ENCODE measurements around the gene DDX43.

DDX43 gene

DNA sequence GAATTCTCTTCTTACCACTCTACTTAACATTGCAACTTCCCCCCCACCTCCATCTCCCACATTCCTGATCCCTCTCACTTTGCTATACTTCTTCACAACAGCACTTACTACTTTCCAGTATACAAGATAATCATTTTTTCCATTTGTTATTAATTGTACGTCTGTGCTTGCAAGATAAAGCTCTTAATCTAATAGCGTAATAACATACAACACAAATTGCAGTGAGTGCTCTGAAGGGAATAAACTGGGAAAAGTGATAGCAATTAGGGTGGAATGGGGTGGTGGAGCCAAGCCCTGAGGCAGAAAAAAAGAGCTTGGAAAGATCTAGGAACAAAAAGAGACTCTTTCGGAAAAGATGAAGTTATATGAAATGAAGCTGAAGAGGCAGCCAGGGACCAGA, 48.9 kb downstream of the DDX43 start:
- no peak overlapping the region for H3K9ac ChIP-seq (ENCODE audit: low read length)
- H3K79me2 ChIP-seq (ENCODE audit: low read length): peaks cover 93% of the 10 kb centered on the region
- no peaks in the 10 kb centered on the region; the same call in 1 of the 2 replicates for H3K4me1 ChIP-seq (ENCODE audit: low read length)
- H4K20me1 ChIP-seq (ENCODE audit: insufficient read depth, low read length): peaks cover 6% of the 10 kb centered on the region; the same call in 1 of the 2 replicates
- 0 out of 2 replicates have a peak, but pooled peaks cover 5% of the 10 kb centered on the region for H3F3A ChIP-seq (ENCODE audit: insufficient read depth, low read length)
- no peaks in the 10 kb centered on the region for H3K9me3 ChIP-seq (replicated peaks; ENCODE audit: insufficient read depth, low read length)
- H3K4me3 ChIP-seq (ENCODE audit: low read length): no peak overlapping the region
- no peak overlapping the region for H3K27ac ChIP-seq (ENCODE audit: low read length)
- no peak for TF ChIP-seq EZH2phosphoT487 (IDR thresholded peaks at IDR 0.05; ENCODE audit: low read length)
- TF ChIP-seq EZH2 (optimal IDR thresholded peaks at IDR 0.05; ENCODE audit: low read depth, low read length): no peak
- TF ChIP-seq, protein P1, sequence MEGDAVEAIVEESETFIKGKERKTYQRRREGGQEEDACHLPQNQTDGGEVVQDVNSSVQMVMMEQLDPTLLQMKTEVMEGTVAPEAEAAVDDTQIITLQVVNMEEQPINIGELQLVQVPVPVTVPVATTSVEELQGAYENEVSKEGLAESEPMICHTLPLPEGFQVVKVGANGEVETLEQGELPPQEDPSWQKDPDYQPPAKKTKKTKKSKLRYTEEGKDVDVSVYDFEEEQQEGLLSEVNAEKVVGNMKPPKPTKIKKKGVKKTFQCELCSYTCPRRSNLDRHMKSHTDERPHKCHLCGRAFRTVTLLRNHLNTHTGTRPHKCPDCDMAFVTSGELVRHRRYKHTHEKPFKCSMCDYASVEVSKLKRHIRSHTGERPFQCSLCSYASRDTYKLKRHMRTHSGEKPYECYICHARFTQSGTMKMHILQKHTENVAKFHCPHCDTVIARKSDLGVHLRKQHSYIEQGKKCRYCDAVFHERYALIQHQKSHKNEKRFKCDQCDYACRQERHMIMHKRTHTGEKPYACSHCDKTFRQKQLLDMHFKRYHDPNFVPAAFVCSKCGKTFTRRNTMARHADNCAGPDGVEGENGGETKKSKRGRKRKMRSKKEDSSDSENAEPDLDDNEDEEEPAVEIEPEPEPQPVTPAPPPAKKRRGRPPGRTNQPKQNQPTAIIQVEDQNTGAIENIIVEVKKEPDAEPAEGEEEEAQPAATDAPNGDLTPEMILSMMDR (IDR thresholded peaks at IDR 0.05; ENCODE audit: low read length): no peak
- DNase-seq: no peak
- H3K4me2 ChIP-seq (ENCODE audit: low read depth, low read length): no peak overlapping the region
- no peaks in the 10 kb centered on the region for H3K27me3 ChIP-seq (replicated peaks; ENCODE audit: insufficient read depth, low read length)
- peaks cover 23% of the 10 kb centered on the region for H3K36me3 ChIP-seq (replicated peaks; ENCODE audit: insufficient read depth, low read length)
- H3K9me2 ChIP-seq (replicated peaks; ENCODE audit: insufficient read depth, low read length): no peaks in the 10 kb centered on the region
- no peak overlapping the region for H2AFZ ChIP-seq (ENCODE audit: low read length)

GRCh38 chr6:73451223-73452106, 56.8 kb downstream of the DDX43 start:
- Histone ChIP-seq H3K4me2 (ENCODE audit: low read depth, low read length) (peak overlapping the region; percentile 83), H3K36me3 (replicated peaks; ENCODE audit: insufficient read depth, low read length) (peaks cover 4% of the 10 kb centered on the region; the same call in 1 of the 2 replicates), H4K20me1 (ENCODE audit: insufficient read depth, low read length) (0 out of 2 replicates have a peak, but pooled peaks cover 6% of the 10 kb centered on the region), H3K4me1 (ENCODE audit: low read length) (peaks cover 6% of the 10 kb centered on the region), H3K27ac (ENCODE audit: low read length) (peak overlapping the region; percentile 89), H3K4me3 (ENCODE audit: low read length) (peak overlapping the region; percentile 90), H3K79me2 (ENCODE audit: low read length) (peaks cover 56% of the 10 kb centered on the region), H3K9me2 (replicated peaks; ENCODE audit: insufficient read depth, low read length) (no peaks in the 10 kb centered on the region), H3K9ac (ENCODE audit: low read length) (peak overlapping the region; percentile 94), H3F3A (ENCODE audit: insufficient read depth, low read length) (peaks cover 23% of the 10 kb centered on the region), H3K27me3 (replicated peaks; ENCODE audit: insufficient read depth, low read length) (no peaks in the 10 kb centered on the region), H3K9me3 (replicated peaks; ENCODE audit: insufficient read depth, low read length) (no peaks in the 10 kb centered on the region), H2AFZ (ENCODE audit: low read length) (peak overlapping the region; percentile 74)
- TF ChIP-seq EZH2 (optimal IDR thresholded peaks at IDR 0.05; ENCODE audit: low read depth, low read length): no peak
- TF ChIP-seq, protein P1 (IDR thresholded peaks at IDR 0.05; ENCODE audit: low read length): no peak
- TF ChIP-seq EZH2phosphoT487 (IDR thresholded peaks at IDR 0.05; ENCODE audit: low read length): no peak
- peak; percentile 64 for DNase-seq

DNA sequence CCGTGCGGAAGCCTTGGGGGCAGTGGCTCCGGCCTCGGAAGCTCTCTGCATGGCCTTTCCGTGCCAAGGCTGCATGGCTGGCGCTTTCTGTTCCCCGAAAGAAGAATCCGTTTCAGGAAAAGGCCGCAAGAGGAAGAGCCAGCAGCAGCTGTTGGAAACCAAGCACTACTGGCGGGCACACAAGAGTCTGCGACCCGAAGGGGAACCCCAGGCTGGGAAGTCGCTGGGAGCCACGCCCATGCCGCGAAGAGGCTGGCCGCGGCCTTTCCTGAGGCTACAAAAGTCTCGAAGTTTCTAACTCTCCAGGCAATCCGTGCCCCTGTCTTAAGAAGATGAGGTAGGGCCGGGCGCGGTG, 57.5 kb downstream of the DDX43 start, which contains the start of gene CGAS:
TSS of gene CGAS (minus strand) at position 191 of the 355 bp plus-strand sequence. CDS start at position 75, 116 bp downstream.
- peak; percentile 89 for DNase-seq
- Histone ChIP-seq H3K4me1 (ENCODE audit: low read length) (peaks cover 6% of the 10 kb centered on the region), H3K27me3 (replicated peaks; ENCODE audit: insufficient read depth, low read length) (no peaks in the 10 kb centered on the region), H3F3A (ENCODE audit: insufficient read depth, low read length) (peaks cover 23% of the 10 kb centered on the region), H3K9ac (ENCODE audit: low read length) (peak within 1 kb of the TSS; percentile 94), H3K4me2 (ENCODE audit: low read depth, low read length) (peak within 1 kb of the TSS; percentile 83), H3K9me2 (replicated peaks; ENCODE audit: insufficient read depth, low read length) (no peaks in the 10 kb centered on the region), H3K79me2 (ENCODE audit: low read length) (peaks cover 50% of the 10 kb centered on the region), H4K20me1 (ENCODE audit: insufficient read depth, low read length) (0 out of 2 replicates have a peak, but pooled peaks cover 6% of the 10 kb centered on the region), H3K27ac (ENCODE audit: low read length) (peak within 1 kb of the TSS; percentile 89), H3K4me3 (ENCODE audit: low read length) (peak within 1 kb of the TSS; percentile 90), H3K36me3 (replicated peaks; ENCODE audit: insufficient read depth, low read length) (peaks cover 4% of the 10 kb centered on the region; the same call in 1 of the 2 replicates), H3K9me3 (replicated peaks; ENCODE audit: insufficient read depth, low read length) (no peaks in the 10 kb centered on the region), H2AFZ (ENCODE audit: low read length) (peak within 1 kb of the TSS; percentile 74)
- TF ChIP-seq, protein P1 (IDR thresholded peaks at IDR 0.05; ENCODE audit: low read length): no peak
- TF ChIP-seq EZH2phosphoT487 (IDR thresholded peaks at IDR 0.05; ENCODE audit: low read length) (no peak), EZH2 (optimal IDR thresholded peaks at IDR 0.05; ENCODE audit: low read depth, low read length) (no peak)
